ENCODE measurements around the gene PRSS23.
"Not testable (repeated sequence)": the region's sequence is repeated elsewhere in the genome, so short reads cannot be mapped to it uniquely, and the experiment has no call there.

- not testable (repeated sequence) for TF ChIP-seq CTCF (IDR thresholded peaks at IDR 0.05 in 2 of 3, conservative IDR thresholded peaks at IDR 0.05 in 1 of 3; ENCODE audit: borderline replicate concordance in 1 of 3, insufficient read depth in 1 of 3, low read depth in 2 of 3, low read length in 2 of 3); MAX (IDR thresholded peaks at IDR 0.05); POLR2AphosphoS5 (IDR thresholded peaks at IDR 0.05; ENCODE audit: low read depth, low read length); EZH2 (IDR thresholded peaks at IDR 0.05); CEBPB (IDR thresholded peaks at IDR 0.05; ENCODE audit: low read depth); POLR2A (IDR thresholded peaks at IDR 0.05; ENCODE audit: borderline replicate concordance, extremely low read depth, insufficient read depth, insufficient read length); ATF3 (IDR thresholded peaks at IDR 0.05); YY1 (IDR thresholded peaks at IDR 0.05; ENCODE audit: extremely low read depth, insufficient replicate concordance, low read depth, low read length)
These were observed 34.0 kb downstream of the PRSS23 start for GRCh38 chr11:86834376-86834775.
